Pons (tissue), 1 donor: Measurements from ENCODE around the gene DPEP2.
"Not testable (repeated sequence)": the region's sequence is repeated elsewhere in the genome, so short reads cannot be mapped to it uniquely, and the experiment has no call there.

Experiments
- DNase-seq: peaks from one replicate; pipeline ENCODE4 v3.0.0-alpha.2; 2016; ENCODE audit warnings: low spot score

Gene DPEP2

GRCh38 chr16:67975321-67976105, 23.8 kb downstream of the DPEP2 start:
- no peak for DNase-seq

GRCh38 chr16:67972285-67972684, 27.0 kb downstream of the DPEP2 start:
- not testable (repeated sequence) for DNase-seq

- no peak for DNase-seq
Measured at GRCh38 chr16:67971111-67971510, 28.2 kb downstream of the DPEP2 start.

GRCh38 chr16:67969254-67970039, 29.8 kb downstream of the DPEP2 start:
- no peak for DNase-seq

GRCh38 chr16:67968400-67969253, 30.7 kb downstream of the DPEP2 start, which contains the start of gene SLC12A4:
SLC12A4 (minus strand) TSS chr16:67968637; CDS start chr16:67968553, 84 bp downstream.
- DNase-seq = peak; percentile 40

- no peak for DNase-seq
Measured at GRCh38 chr16:67967958-67968399, 31.3 kb downstream of the DPEP2 start.

GRCh38 chr16:67967183-67967957, 31.9 kb downstream of the DPEP2 start:
- no peak for DNase-seq

- no peak for DNase-seq
Measured at GRCh38 chr16:67966549-67967182, 32.6 kb downstream of the DPEP2 start.

GRCh38 chr16:67965668-67966548, 33.4 kb downstream of the DPEP2 start:
- DNase-seq = no peak

- DNase-seq = no peak
Measured at GRCh38 chr16:67964477-67965131, 34.7 kb downstream of the DPEP2 start.

- no peak for DNase-seq
Measured at GRCh38 chr16:67963662-67964321, 35.5 kb downstream of the DPEP2 start.

GRCh38 chr16:67963292-67963661, 36.0 kb downstream of the DPEP2 start:
- peak; percentile 44 for DNase-seq

- no peak for DNase-seq
Measured at GRCh38 chr16:67962135-67962534, 37.1 kb downstream of the DPEP2 start.

- no peak for DNase-seq
Measured at GRCh38 chr16:67961551-67961957, 37.7 kb downstream of the DPEP2 start.

GRCh38 chr16:67959536-67960329, 39.6 kb downstream of the DPEP2 start:
- DNase-seq = no peak

- DNase-seq = no peak
Measured at GRCh38 chr16:67957622-67958021, 41.7 kb downstream of the DPEP2 start.

GRCh38 chr16:67954421-67955196, 44.7 kb downstream of the DPEP2 start:
- DNase-seq = no peak
